Measurements from ENCODE around the gene CFAP61. TPM values are rescaled to one million over a fixed set of nuclear protein-coding genes. Genes with fewer than 3 reads are reported as not detected.

Gene CFAP61
- total and polyA plus RNA-seq, 5 experiments from 2014 or later: not detected

DNA sequence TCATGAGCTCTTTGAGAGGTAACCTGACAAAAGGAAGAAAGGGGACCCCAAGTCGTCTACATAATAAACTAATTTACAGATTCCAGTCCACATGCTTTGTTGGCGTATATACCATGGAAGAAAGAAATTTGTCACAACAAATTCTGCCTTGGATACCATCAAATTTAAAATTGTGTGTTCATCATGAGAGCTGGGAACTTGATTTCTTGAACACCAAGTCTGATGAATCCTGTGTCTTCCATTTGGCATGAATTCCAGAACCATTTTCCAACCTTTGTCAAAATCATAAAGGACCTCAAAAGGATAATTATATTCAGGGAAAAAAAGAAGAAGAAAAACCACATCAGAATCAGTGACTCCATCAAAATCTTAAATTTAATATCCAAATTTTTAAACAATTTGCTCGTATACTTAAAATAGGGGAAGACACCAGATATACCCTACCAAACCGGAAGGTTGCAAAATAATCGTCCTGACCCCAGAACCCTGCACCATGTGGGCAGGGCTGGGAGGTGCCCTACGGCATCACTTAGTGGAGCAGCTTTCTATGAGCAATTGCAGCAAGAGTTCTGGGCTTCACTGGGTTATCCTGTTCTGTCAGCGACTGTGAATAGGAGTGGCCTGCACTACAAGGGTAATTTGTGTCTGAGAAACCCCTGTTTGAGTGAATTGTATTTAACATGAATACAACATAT, 241.5 kb downstream of the CFAP61 start:
- DNase-seq (no peak), ATAC-seq (no peak)
- Mint-ChIP-seq H3K27me3 (peaks cover 0 to 19% (median 6%) of the 10 kb centered on the region in 5 donors), H3K27ac (no peak overlapping the region), H3K9me3 (peaks cover 0 to 3% (median 0%) of the 10 kb centered on the region in 9 donors), H3K36me3 (no peaks in the 10 kb centered on the region), H3K4me3 (no peak overlapping the region), H3K4me1 (no peaks in the 10 kb centered on the region)
- POLR2A ChIA-PET: no interaction called here

DNA sequence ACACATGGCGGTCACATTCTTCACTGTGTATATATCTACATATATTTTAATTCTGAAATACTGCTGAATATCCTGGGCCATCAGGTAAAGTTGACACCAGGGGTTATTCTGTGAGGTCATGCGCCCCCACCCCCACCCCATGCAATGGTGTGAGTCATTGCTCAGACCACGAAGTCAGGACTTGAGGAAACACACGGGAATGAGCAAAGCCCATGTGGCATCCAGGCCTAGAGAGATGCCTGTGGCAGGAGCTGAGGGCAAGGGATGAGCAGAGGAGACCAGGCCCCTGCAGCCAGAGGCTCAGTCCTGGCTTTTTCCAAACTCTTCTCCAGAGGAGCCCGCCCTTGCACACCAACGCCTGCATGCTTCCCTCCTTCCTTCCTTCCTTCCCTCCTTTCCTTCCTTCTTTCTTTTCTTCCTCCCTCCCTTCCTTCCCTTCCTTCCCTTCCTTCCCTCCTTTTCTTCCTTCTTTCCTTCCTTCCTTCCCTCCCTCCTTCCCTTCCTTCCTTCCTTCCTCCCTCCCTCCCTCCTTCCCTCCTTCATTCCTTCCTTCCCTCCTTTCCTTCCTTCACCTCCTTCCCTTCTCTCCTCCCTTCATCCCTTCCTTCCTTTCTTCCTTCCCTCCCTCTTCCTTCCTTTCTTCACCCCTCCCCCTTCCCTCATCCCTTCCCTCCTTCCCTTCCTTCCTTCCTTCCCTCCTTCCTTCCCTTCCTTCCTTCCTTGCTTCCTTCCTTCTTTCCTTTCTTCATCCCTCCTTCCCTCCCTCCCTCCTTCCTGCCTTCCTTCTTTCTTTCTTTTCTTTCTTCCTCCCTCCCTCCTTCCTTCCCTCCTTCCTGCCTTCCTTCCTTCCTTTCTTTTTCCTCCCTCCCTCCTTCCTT, 243.5 kb downstream of the CFAP61 start:
- no peak overlapping the region for H3K27ac Mint-ChIP-seq
- H3K9me3 Mint-ChIP-seq: peaks cover 0 to 2% (median 0%) of the 10 kb centered on the region in 9 donors
- POLR2A ChIA-PET: no interaction called here
- H3K4me1 Mint-ChIP-seq: no peaks in the 10 kb centered on the region
- no peak overlapping the region for H3K4me3 Mint-ChIP-seq
- H3K27me3 Mint-ChIP-seq: peaks cover 0 to 19% (median 10%) of the 10 kb centered on the region in 5 donors
- ATAC-seq (no peak), DNase-seq (no peak)
- no peaks in the 10 kb centered on the region for H3K36me3 Mint-ChIP-seq

DNA sequence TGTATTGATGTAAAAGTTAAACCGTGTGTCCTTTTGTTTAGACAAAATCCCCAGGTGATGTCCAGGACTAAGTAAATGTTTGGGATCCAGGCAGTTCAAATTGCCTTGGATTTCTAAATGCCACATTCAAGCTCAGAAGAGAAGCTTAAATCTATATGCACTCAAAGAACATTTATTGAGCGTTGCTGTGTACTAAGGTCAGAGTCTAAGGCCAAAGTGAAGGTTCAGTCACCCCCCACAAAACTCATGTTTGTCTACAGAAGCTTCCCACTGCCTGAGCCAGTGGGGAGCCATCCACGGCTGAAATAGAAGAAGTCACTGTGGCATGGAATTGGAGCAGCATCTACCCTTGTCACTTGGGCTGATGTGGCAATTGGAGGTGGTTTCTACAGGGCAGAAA, 244.8 kb downstream of the CFAP61 start:
- no peak for ATAC-seq
- Mint-ChIP-seq H3K36me3 (no peaks in the 10 kb centered on the region), H3K9me3 (no peaks in the 10 kb centered on the region), H3K4me3 (no peak overlapping the region), H3K4me1 (no peaks in the 10 kb centered on the region), H3K27ac (no peak overlapping the region), H3K27me3 (peaks cover 0 to 19% (median 11%) of the 10 kb centered on the region in 5 donors)
- no peak for DNase-seq
- POLR2A ChIA-PET: no interaction called here

DNA sequence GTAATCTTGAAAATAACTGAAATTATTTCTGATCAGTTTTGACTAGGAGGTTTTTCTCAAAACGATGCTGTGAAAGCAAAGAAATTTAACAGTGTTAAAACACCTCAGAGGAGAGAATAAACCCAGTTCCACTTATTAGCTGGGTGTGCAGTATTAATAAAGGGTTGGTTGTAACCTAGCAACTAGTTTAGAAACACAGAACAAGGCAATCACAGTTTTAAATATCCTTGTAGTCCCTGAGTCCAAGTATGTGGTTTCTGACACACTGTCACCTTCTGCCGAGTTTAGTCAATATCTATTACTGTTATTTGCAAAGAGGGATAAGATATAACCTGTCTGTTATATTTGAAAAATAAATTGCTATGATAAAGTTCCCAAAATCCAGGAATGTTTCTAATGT, 245.4 kb downstream of the CFAP61 start:
- peaks cover 0 to 19% (median 11%) of the 10 kb centered on the region in 5 donors for H3K27me3 Mint-ChIP-seq
- no peak overlapping the region for H3K27ac Mint-ChIP-seq
- H3K4me3 Mint-ChIP-seq: no peak overlapping the region
- H3K4me1 Mint-ChIP-seq: no peaks in the 10 kb centered on the region
- POLR2A ChIA-PET: no interaction called here
- no peaks in the 10 kb centered on the region for H3K9me3 Mint-ChIP-seq
- H3K36me3 Mint-ChIP-seq: no peaks in the 10 kb centered on the region
- ATAC-seq: no peak
- no peak for DNase-seq

DNA sequence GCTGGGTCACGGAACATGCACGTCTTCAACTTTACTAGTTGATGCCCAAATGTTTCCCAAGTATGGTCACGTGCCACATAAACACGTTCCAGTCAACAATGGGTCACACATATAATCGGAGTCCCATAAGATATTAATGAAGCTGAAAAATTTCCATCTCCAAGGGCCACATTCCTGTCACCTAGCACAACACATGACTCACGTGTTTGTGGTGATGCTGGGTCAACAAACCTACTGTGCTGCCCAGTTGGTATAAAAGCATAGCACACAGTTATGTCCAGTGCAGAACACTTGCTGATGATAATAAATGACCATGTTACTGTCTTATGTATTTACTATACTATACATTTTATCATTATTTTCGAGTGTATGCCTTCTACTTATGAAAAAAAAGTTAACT, 247.6 kb downstream of the CFAP61 start:
- Mint-ChIP-seq H3K27me3 (peaks cover 0 to 19% (median 13%) of the 10 kb centered on the region in 5 donors), H3K27ac (no peak overlapping the region), H3K36me3 (no peaks in the 10 kb centered on the region), H3K9me3 (no peaks in the 10 kb centered on the region), H3K4me1 (no peaks in the 10 kb centered on the region), H3K4me3 (no peak overlapping the region)
- ATAC-seq (no peak), DNase-seq (no peak)
- POLR2A ChIA-PET: no interaction called here

DNA sequence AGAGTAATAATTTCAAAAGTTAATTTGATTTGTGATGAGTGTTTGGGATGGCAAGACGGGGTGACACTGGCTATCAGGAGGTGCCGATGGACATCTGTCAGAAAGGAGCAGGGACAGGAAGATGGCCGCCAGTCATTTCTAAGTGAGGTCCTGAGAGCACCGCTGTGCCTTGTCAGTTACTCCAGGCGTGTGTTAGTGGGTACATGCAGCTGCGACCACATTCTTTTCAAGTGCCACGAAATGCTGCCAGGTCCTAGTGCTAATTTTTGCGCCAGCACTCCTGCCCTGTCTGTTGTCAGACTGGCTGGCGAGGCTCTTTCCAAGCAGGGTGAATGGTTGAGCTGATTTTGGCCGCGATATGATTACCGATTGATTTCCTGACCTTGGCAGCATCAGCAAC, 251.0 kb downstream of the CFAP61 start:
- Mint-ChIP-seq H3K27ac (no peak overlapping the region), H3K4me3 (no peak overlapping the region), H3K36me3 (no peaks in the 10 kb centered on the region), H3K27me3 (peaks cover 4 to 16% (median 5%) of the 10 kb centered on the region in 5 donors), H3K4me1 (no peaks in the 10 kb centered on the region), H3K9me3 (no peaks in the 10 kb centered on the region)
- no peak for DNase-seq
- POLR2A ChIA-PET: no interaction called here
- ATAC-seq: no peak

DNA sequence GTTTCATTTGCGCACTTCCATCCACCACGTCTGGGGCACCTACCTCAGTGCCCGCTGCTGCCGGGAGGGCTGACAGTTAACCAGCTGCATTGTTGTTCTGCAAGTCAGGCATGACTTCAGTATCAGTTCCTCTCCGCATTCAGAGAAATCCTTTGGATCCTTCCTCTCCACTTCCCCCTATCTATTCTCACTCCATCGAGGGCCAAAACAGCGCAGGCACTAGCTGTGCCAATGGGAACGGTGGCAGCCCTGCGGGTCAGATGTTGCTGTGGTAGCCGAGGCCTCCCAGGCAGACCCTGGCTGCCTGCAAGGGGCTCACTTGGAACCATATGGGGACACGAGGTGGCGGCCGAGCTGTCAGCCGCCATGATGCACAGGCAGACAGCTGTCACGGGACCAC, 251.4 kb downstream of the CFAP61 start:
- POLR2A ChIA-PET: no interaction called here
- ATAC-seq (no peak), DNase-seq (no peak)
- no peak overlapping the region for H3K4me3 Mint-ChIP-seq
- no peak overlapping the region for H3K27ac Mint-ChIP-seq
- H3K36me3 Mint-ChIP-seq: no peaks in the 10 kb centered on the region
- H3K27me3 Mint-ChIP-seq: peaks cover 4 to 13% (median 5%) of the 10 kb centered on the region in 5 donors
- no peaks in the 10 kb centered on the region for H3K9me3 Mint-ChIP-seq
- H3K4me1 Mint-ChIP-seq: no peaks in the 10 kb centered on the region

DNA sequence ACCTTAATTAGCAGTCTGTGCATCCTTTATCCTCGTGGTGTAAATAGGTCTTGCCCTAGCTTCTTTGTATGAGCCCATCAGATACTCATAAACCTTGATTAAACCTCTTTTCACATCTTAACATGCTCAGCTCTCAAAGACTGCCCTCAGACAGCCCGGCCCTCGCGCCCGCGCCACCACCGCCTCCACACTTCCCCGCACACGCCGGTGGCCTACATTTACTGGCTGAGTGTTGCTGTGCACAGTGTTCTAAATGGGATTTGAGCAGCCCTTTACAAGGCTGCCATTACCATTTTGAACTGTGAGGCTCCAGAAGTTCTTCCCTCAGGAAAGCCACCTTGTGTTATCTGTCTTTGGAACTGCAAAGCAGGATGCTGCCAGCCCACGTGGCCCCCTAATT, 252.6 kb downstream of the CFAP61 start:
- Mint-ChIP-seq H3K9me3 (no peaks in the 10 kb centered on the region), H3K27ac (no peak overlapping the region), H3K4me3 (no peak overlapping the region), H3K36me3 (no peaks in the 10 kb centered on the region), H3K27me3 (peaks cover 3 to 9% (median 5%) of the 10 kb centered on the region in 5 donors), H3K4me1 (no peaks in the 10 kb centered on the region)
- POLR2A ChIA-PET: no interaction called here
- ATAC-seq (no peak), DNase-seq (no peak)

DNA sequence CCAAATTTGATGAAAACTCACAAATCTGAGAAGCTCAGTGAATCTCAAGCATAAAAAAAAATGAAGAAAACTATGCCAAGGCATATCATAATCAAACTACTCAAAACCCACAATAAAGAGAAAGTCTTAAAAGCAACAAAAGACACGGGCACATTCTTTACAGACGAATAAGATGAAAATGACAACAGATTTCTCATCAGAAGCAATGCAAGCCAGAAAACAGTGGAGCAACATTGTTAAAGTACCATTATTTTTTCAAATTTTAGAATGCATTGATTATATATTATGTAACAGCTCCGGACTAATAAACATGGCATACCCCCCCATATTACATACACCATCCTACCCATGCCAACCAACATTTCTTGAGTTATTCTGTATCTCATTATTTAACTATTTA, 260.2 kb downstream of the CFAP61 start:
- Mint-ChIP-seq H3K36me3 (no peaks in the 10 kb centered on the region), H3K4me3 (no peak overlapping the region), H3K27me3 (peaks cover 2 to 12% (median 5%) of the 10 kb centered on the region in 5 donors), H3K9me3 (peaks cover 0 to 13% (median 3%) of the 10 kb centered on the region in 9 donors), H3K27ac (no peak overlapping the region), H3K4me1 (peaks cover 0 to 3% (median 0%) of the 10 kb centered on the region in 4 donors)
- ATAC-seq (no peak), DNase-seq (no peak)
- POLR2A ChIA-PET: no interaction called here

DNA sequence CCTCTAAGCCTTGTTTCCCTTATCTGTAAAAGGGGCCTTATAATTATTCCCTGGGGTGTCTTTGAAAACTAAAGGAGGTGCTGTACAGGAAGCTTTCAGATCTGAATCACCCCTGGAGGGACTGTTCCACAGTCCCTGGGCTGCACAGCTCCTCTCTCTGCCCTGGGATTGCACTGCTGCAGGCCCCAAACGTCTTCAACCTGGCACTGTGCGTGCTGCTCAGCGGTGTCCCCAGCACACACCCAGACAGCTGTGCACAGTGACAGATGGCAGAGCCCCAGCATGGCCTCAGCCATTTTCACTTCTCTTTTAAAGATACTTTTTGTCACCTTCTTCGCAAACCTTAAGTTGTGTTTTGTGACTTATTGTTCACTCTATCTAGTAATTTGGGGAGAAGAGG, 264.9 kb downstream of the CFAP61 start:
- Mint-ChIP-seq H3K27me3 (peaks cover 0 to 8% (median 5%) of the 10 kb centered on the region in 5 donors), H3K36me3 (peaks cover 0 to 6% (median 0%) of the 10 kb centered on the region in 3 donors), H3K4me1 (peaks cover 0 to 3% (median 0%) of the 10 kb centered on the region in 4 donors), H3K9me3 (peaks cover 0 to 28% (median 4%) of the 10 kb centered on the region in 9 donors), H3K4me3 (no peak overlapping the region), H3K27ac (no peak overlapping the region)
- ATAC-seq (no peak), DNase-seq (no peak)
- POLR2A ChIA-PET: no interaction called here

DNA sequence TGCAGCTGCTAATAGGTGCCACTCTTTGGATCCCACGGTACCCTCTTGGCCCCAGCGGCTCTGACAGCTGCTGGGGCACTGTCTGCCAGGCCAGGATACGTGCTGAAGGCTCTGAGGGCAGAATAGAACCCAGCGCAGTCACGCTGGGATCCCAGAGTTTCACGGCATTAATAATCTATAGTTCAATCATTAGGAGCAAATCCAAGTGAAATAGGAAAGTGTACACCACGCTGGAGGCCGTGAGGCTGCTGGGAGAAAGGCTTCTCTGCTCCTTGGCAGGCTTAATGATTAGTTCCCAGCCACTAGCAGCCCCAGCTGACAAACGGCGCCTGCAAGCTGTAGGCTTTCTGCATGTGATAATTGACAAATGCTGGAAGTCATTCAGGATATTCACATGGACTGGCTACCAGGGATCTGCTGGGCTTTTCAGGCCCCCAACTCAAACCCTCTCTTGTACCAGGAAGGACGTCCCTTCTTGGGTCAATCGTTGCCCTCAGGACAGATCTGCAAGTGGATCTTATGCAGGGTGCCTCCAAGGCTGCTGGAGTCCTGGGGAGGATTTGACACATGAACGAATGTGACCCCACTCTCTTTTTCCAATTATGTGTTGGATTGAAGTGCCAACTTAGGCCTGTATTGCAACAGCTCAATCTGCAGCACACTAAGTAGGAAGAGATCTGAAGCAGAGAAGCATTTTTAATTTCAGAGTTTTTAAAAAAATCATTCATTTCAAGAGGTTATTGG, 265.5 kb downstream of the CFAP61 start:
- Mint-ChIP-seq H3K9me3 (peaks cover 0 to 27% (median 4%) of the 10 kb centered on the region in 9 donors), H3K4me1 (peaks cover 0 to 3% (median 0%) of the 10 kb centered on the region in 4 donors), H3K27me3 (peaks cover 0 to 8% (median 5%) of the 10 kb centered on the region in 5 donors), H3K27ac (no peak overlapping the region), H3K36me3 (peaks cover 0 to 6% (median 0%) of the 10 kb centered on the region in 3 donors), H3K4me3 (no peak overlapping the region)
- DNase-seq (no peak), ATAC-seq (no peak)
- POLR2A ChIA-PET: no interaction called here

DNA sequence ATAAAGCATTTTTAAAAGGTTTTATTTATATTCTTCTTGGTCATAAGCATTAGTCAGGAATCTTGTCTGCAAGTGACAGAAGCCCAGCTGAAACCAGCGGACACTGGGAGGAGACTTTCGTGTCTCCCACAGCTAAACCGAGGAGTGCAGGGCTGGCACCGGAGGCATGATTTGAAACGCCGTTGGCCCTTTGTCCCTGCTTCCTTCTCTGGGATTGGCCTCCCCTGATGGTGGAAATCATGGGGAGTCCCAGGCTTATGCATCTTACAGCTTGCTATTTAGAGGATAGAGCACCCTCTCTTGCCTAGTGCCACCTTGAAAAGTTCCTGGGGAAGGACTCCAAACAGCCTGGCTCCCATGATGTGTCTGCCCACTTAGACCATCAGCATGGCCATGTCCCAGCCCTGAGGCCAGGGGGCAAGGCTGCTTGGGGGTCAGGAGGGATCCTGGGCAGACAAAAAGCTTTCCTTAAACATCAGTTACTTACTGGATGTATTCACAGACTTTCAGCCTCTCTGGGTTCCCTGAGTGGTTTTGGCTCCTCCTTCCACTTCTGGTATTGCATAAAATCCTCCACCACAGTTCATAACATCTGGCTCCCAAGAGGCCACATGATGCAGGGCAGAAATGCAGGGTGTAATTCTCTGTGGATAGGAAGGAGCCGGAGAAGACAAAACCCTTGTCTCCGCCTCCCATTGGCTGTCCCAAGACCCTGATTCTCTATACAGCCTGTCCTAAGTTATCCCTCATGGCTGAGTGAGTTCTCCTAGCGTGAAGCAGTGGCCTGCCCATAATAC, 266.2 kb downstream of the CFAP61 start:
- peaks cover 0 to 8% (median 5%) of the 10 kb centered on the region in 5 donors for H3K27me3 Mint-ChIP-seq
- H3K36me3 Mint-ChIP-seq: peaks cover 0 to 6% (median 0%) of the 10 kb centered on the region in 3 donors
- POLR2A ChIA-PET: no interaction called here
- no peak overlapping the region for H3K27ac Mint-ChIP-seq
- no peak overlapping the region for H3K4me3 Mint-ChIP-seq
- no peak for DNase-seq
- ATAC-seq: no peak
- H3K9me3 Mint-ChIP-seq: peaks cover 0 to 27% (median 4%) of the 10 kb centered on the region in 9 donors
- H3K4me1 Mint-ChIP-seq: peaks cover 0 to 3% (median 0%) of the 10 kb centered on the region in 4 donors

Data from naive thymus-derived CD8-positive, alpha-beta T cell (primary cell).